ENCODE data around the gene STON1.
"Not testable (repeated sequence)": the region's sequence is repeated elsewhere in the genome, so short reads cannot be mapped to it uniquely, and the experiment has no call there.

Gene STON1

DNA sequence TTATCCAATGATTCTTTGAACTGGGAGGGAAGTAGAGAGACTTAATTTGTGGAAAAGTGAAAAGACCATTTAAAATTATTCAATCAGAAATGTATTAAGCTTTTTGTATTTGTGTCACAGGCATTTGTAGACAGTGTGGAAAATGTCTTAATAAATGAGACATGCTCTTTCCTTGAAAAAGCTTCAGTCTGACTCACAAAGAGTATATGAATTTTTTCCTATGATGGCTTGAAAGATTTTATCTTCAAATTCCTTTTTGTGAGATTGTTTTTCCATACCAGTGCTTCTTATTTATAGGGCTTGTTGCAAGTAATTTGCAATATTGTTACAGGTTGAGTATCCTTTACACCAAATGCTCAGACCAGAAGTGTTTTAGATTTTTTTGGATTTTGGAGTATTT lies 39.5 kb downstream of the STON1 start:
- no peak for DNase-seq (ENCODE audit: low read depth)

DNA sequence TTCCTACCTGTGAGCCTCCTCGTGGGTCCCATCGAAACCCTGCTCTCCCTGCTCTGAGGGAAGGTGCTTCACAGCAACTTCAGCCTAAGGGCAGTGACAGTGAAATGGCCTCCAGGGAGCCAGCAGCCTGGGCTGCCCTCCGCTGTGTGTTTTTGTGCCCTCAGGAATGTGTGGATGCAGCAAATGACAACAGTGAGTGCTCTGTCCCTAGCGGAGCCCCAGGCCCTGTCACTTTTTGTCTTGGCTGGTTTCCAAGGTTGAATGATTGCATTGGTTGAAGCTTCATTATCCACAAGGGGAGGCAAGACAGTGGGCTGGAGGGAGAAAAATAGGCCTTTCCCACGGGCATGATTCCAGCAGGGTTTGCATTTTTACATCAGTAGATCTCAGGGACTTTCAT lies 42.9 kb downstream of the STON1 start:
- no peak for DNase-seq (ENCODE audit: low read depth)

DNA sequence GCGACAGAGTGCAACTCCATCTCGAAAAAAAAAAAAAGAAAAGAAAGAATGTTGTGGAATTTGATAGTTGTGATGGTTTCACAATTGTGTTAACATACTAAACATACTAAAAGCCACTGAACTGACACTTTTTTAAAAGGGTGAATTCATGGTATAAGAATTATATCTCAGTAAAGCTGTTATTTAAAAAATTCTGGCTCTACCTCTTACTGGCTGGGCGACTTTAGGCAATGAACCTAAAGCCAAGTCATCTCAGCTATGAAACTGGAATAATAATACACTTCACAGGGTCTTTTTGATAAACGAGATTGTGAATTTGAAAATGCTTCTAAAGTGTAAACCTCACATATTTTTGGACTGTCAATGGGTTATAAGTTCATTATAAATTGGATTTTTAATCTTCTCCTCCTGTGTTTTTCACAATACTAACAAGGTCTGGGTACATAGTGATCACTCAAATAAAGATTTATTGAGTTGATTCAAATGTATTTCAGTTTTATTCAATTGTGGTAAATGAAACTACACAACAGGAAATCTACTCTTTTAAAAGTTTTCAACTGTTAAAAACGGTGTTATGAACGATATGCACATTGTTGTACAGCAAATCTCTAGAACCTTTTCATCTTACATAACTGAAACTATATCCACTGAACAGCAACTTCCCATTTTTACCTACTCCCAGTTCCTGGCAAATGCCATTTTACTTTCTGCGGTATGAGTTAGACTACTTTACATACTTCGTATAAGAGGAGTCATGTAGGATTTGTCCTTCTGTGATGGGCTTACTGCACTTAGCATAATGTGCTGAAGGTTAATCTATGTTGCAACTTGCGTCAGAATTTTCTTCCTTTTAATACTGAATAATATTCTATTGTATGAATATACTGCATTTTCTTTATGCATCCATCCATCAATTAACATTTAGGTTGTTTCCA lies 44.7 kb downstream of the STON1 start:
- no peak for DNase-seq (ENCODE audit: low read depth)

DNA sequence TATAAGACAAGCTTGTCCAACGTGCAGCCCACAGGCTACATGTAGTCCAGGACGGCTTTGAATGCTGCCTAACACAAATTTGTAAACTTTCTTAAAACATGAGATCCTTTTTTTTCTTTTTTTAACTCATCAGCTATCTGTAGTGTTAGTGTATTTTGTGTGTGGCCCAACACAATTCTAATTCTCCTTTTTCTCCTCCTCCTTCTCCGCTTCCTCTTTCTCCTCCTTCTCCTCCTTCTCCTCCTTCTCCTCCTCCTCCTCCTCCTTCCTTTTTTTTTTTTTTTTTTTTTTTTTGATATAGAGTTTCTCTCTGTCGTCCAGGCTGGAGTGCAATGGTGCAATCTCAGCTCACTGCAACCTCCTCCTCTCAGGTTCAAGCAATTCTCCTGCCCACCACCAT lies 48.4 kb downstream of the STON1 start:
- DNase-seq (ENCODE audit: low read depth), result no peak

DNA sequence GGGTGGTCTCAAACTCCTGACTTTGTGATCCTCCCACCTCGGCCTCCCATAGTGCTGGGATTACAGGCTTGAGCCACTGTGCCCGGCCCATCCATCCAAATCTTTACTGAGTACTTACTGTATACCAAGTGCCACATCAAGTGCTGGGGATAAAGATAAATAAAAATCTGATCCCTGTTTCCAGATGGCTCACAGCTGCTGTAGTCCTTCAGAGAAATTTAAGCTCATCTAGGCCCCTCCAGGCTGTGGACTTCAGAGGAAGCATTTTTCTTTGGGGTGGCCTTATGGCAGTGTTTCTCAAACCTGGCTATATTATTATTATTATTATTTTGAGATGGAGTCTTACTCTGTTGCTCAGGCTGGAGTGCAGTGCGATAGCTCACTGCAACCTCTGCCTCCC lies 54.0 kb downstream of the STON1 start:
- no peak for DNase-seq (ENCODE audit: low read depth)

DNA sequence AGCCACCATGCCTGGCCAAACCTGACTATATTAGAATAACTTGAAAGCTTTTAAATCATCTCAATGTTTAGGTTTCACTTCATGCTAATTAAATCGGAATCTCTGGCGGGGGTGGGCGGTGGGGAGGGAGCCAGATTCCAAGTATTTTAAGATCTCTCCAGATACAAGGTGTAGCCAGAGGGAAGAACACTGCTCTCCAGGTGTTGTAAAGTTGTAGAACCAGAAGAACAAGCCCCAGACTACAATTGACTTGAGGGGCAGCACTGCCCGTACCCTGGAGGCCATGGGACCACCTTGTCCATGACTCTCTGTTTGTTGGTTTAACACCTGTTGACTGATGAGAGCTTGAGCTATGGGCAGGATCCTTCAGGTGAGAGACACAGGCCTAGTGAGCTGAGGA lies 54.6 kb downstream of the STON1 start:
- DNase-seq (ENCODE audit: low read depth), result no peak

DNA sequence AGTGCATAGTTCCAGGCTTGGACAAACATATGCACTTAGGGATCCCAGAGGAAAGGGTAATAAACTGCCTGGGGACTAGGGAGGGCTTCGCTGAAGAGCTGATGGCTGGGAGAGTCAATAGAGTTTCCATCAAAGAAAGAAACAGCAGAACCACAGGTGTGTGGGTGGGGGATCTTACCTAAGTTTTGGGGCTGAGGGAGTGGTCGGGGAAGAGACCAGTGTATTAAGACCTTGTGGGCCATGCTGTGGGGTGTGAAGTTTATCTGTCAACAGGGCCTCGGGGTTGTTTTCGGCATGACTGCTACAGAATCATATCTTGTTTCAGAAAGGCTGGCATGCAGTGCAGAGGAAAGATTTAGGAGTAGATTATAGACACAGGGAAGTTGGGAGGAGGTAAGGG lies 56.5 kb downstream of the STON1 start:
- no peak for DNase-seq (ENCODE audit: low read depth)

DNA sequence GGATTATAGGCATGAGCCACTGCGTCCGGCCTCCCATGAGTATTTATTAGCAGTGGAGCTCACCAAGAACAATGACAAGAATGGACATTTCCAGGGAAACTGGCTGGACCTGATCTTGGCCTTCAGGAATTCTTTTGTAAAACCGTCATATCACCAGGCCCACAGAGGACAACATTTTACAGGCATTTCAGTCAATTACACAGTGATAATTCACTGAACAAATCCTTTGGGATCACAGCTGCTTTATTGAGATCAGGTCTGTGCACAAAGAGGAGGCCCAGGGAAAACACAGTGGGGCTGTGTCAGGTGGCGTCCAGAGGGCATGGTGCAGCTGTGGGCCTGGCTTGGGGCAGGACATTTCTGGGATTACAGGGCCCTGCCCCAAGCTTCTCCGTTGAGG lies 57.6 kb downstream of the STON1 start:
- DNase-seq (ENCODE audit: low read depth), result no peak

DNA sequence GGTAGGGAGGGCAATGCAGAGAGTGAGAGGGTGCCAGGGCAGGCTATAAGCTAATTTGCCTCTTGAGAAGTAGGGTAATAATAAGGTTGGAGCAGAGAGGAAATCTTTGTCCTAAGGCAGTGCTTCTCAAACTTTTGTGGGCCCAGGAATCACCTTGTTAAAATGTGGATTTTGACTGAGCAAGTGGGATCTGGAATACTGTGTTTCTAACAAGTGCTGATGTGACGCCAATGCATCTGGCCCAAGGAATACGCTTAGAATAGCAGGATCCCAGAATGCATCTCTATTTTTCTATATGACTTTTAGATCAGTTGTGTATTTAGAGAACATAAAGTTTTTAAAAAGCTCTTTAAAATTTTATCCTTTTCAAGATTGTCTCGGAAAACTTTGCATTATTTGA lies 58.0 kb downstream of the STON1 start:
- no peak for DNase-seq (ENCODE audit: low read depth)

DNA sequence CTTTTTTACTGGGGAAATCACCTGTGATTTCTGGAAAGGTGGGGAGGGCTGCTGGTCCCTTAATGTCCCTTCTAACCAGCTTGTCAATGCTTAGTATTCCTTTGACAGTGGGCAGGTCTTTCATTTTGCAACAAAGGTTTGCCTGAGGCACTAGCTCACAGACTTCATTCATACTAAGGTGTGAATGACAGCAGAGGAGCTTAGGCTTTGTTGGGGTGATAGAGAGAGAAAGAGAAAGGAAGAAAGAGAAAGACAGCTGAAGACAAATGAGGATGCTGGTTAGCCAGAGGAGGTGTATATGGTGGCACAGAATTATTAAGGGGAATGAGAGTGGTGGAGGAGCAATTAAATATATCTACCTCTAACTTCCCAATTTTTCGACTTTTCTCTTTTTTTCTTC lies 58.8 kb downstream of the STON1 start:
- DNase-seq (ENCODE audit: low read depth), result no peak

DNA sequence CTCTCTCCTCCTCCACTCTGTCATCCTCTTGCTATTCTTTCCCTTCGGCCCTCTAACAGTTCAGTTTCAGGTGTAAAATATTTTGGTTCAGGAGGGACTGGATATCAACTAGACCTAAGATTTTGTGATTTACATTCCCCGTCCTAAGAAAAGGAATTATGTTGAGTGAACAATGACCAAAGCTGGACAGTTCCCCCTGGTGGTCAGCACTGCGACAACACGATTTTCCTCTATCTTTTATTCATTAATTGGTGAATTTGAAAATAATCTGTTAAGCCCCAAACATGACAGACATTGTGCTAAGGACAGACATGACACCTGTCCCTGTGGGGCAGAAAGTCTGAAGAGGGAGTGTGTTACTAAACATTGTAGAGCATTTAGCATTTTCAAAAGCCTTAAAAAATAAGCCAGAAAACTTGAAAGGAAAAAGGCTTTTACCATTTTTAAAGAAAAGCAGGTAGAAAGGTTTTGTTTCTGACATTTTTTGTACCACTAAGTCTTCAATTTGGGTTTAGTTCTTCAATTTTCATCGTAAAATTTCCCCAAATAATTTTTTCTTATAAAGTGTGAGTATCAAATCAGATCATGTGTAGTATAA lies 59.3 kb downstream of the STON1 start:
- no peak for DNase-seq (ENCODE audit: low read depth)

DNA sequence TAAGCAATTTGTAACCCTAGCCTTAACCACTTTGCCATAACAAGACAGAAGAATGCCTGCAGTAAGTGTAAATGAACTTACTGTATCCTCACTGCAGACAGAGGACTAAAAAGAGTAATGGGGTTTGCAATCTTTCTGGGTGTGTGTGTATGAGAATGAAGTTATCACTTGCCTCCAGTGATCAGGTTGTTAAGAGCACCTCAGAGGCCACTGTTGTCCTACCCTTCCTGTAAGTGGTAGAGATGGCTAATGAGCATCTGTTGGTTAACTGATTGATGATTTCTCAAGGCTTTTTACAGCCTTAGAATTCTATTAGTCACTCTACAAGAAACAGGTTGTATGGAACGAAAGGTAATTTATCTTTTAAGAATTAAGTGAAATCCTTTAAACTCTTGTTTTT lies 60.1 kb downstream of the STON1 start:
- no peak for DNase-seq (ENCODE audit: low read depth)

DNA sequence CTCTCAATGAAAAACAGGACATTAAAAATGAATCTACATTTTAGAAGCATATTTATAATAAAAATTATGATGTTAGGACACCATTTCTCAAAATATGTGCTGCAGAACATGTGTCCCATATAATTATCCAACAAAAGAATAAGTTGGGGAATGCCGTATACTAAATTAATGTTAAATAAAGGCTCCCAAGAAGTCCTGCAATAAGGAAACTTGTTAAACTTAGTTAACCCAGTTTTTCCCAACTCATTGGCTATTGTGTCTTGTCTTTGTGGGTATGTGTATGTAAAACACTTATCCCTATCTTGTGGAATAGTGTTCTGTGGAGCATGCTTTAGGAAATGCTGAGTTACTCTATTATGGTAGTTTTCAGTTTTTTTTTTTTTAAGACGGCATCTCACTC lies 62.1 kb downstream of the STON1 start:
- DNase-seq (ENCODE audit: low read depth), result no peak

DNA sequence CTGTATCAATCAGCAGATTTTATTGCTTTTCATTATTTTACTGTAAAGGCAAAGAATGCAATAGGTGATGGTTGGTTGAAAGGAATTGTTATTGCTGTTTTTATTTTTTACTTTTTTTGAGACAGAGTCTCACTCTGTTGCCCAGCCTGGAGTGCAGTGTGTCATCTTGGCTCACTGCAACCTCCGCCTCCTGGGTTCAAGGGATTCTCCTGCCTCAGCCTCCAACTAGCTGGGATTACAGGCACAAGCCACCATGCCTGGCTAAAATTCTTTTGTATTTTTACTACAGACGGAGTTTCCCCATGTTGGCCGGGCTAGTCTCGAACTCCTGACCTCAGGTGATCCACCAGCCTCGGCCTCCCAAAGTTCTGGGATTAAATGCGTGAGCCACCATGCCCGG lies 66.8 kb downstream of the STON1 start:
- not testable (repeated sequence) for DNase-seq (ENCODE audit: low read depth)

DNA sequence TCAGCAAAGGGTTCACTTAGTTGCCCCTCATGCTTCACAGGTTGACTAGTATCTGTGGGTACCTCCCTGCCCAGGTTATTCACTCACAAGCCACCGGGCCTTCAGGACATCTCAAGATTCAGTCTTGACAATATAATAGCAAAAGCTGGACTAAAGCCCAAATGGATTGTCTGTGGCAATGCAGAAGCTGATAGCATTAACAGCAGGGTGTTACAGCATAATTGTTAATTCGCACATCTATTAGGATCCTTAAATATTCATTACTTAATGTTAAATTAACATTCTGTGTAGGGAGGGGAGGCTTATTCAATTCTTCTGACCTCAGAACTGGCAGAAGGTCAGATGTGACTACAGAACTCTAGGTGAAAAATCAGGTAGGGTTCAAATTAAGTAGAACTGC lies 67.5 kb downstream of the STON1 start:
- no peak for DNase-seq (ENCODE audit: low read depth)

DNA sequence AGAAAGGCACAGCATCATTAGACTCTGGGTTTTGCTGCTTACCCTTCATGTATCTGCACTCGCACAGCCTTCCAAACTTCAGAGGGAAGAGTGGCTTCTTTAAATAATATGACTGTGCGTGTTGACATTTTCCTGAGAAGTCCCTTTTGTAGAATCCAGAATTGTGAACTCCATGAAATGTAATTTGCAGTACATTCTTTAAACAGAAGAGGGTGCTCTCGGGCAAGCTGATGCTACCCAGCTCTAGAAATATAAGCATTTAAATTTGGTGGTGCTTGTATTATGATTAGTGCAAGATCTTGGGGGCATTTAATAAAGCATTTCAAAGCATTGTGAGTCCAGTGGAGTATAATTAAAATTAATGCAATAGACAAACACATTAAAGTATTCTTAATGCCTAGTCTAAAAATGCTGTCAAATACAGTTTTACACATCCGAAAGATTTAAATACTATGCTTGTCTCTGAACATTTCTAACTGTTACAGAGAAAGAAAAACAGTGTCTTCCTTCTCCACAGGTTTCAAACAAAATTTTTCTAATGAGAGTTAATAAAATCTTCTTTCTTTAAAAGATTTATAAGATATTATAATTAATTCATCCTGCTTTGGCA lies 70.4 kb downstream of the STON1 start:
- DNase-seq (ENCODE audit: low read depth), result no peak

DNA sequence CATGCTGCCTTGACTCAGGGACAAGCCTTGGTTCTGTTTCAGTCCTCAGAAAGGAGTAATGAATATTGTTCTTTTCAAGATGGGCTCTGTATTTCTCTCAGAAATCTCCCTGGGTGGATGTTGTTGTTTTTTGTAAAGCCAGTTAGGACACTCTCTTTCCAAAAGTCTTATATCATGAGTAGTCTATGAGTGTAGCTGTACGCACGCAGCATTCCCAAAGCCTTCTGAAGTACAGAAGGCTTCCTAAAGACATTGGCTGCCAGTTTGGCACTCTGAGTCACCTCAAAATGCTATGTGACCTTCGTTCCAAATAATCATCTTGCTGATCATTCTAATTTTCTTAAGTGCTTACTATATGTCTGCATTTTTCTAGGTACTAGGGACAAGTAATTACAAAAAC lies 71.0 kb downstream of the STON1 start:
- no peak for DNase-seq (ENCODE audit: low read depth)

DNA sequence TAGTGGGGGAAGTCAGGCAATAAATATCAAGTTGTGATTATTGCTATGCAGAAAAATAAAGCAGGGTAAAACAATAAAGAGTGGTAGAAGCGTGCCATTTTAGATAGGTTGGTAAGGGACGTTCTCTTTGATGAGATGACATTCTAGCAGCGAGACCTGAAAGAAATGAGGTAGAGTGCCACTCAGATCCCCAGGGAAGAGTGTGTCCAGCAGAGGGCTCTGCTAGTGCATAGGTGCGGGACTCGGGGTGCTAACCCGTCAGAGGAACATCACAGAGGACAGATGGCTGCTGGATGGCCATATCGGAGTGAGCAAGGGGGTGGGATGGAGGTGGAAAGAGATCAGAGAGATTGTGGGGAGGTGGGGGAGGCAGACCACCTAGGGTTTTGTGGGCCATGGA lies 71.4 kb downstream of the STON1 start:
- no peak for DNase-seq (ENCODE audit: low read depth)

DNA sequence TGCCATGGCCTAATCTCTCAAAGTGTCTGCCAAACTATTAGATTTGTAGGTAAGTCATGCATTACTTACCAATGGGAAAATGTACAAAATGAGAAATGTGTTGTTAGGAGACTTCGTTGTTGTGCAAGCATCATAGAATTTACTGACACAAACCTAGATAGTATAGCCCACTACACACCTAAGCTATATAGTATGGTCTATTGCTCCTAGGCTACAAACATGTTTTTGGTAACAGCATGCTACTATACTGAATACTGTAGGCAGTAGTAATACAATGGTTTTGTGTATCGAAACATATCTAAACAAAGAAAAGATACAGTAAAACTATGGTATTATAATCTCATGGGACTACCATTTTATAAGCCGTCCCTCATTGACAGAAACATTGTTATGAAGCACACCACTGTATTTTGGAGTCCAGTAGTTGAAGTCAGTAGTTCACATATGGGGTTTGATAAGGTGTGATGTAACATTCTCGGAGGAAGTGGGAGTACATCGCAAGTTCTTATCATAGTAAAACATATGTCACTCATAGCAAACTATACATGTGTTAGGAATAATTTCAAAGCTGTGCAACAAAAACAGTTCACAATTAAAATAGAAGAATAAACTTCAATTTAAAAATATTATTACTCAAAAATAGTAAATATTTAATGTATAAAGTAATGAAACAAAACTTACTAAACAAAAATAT lies 75.7 kb downstream of the STON1 start:
- DNase-seq (ENCODE audit: low read depth), result peak; percentile 93

DNA sequence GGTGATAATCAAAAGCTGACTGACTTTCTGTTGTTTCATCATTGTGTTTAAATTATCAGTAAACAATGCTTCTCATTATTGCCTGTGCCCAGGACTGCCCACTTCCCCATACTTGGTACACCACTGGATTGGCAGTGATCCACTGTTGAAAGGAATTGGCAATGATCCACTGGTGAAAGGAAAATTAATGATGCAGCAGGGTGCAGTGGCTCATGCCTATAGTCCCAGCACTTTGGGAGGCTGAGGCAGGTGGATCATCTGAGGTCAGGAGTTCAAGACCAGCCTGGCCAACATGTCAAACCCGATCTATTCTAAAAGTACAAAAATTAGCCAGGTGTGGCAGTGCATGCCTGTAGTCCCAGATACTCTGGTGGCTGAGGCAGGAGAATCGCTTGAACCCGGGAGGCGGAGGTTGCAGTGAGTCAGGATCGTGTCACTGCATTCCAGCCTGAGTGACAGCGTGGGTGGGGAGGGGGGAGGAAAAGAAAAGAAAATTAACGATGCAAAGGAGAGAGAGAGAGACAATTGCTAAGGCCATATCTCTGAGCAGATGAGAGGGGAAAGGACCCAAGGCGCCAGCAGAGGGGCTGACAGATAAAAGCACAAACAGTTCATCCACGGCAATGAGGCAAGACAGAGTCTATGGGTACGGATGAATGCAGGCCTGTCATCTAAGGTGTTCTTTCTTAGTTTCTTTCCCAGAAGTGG lies 77.5 kb downstream of the STON1 start:
- DNase-seq (ENCODE audit: low read depth), result no peak

DNA sequence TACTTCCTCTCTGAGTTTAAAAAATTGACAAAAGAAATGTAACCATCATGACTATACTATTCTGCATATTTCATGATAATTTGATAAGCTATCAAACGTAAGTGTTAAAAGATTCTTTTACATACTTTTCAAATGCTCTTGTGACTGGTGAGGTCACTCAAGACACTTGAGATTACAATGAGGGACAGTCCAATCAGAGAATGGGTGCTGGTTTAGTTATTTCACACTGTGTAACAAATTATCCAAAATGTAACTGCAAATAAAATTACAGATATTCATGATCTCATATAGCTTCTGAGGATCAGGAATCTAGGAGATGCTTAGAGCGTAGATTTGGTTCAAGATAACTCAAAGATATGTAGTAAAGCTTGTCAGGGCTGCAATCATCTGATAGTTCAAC lies 83.3 kb downstream of the STON1 start:
- DNase-seq (ENCODE audit: low read depth), result no peak

DNA sequence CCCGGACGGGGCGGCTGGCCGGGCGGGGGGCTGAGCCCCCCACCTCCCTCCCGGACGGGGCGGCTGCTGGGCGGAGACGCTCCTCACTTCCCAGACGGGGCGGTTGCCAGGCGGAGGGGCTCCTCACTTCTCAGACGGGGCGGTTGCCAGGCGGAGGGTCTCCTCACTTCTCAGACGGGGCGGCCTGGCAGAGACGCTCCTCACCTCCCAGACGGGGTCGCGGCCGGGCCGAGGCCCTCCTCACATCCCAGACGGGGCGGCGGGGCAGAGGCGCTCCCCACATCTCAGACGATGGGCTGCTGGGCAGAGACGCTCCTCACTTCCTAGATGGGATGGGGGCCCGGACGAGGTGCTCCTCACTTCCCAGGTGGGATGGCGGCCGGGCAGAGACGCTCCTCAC lies 84.6 kb downstream of the STON1 start:
- not testable (repeated sequence) for DNase-seq (ENCODE audit: low read depth)
